GM13976 (cell line): ENCODE data around the gene KRT1.
"Not testable (repeated sequence)": the region's sequence is repeated elsewhere in the genome, so short reads cannot be mapped to it uniquely, and the experiment has no call there.

Experiments
- DNase-seq: peaks from one replicate; pipeline ENCODE4 v3.0.0; 2012; ENCODE audit warnings: low spot score
- CTCF ChIP-seq: IDR thresholded peaks from 2 replicates; pipeline ENCODE4 v1.5.1; 2012; ENCODE audit warnings: borderline replicate concordance, mild to moderate bottlenecking; ENCODE audit not compliant: insufficient read depth; ENCODE audit errors: extremely low read depth, missing control alignments, control extremely low read depth
- in situ Hi-C: fragments of 300-500 bp; cut with MboI; formaldehyde crosslinking; loops from one replicate; pipeline ENCODE4 v1.12.0; 2022; ENCODE audit warnings: low sequenced_read_pairs, mixed read lengths, inconsistent platforms; ENCODE audit not compliant: unreplicated experiment

Gene KRT1

DNA sequence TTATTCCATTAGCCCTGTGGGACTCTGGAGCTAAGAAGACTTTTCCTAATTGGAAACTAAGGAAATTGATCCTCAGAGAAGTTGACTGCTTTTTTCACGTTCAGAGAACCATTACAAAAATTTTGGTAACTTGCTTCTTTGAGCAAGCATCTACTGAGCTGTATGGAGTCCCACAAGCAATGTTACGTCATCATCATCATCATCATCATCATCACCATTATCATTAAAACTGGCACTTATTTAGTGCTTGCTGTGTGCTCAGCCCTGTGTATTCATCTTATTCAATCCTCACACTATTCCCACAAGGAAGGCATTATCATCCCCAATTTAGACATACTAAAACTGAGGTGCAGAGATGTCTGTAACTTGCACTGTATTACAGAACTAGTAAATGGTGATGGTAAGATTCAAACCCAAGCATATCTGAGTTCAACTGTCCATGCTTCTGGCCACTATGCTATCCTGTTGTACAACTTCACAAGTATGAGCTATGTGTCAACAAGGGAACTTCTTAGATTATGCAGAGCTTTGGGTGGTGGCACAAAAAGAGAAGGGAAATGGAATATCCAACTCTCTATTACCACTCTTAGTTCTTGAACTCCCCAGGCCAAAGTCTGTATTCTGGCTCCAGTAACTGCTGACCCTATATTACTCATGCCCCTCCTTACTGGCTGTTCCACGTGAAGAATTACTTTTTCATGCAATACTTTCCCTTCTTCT is 6.3 kb downstream of the KRT1 start:
- in situ Hi-C loops: no loop called here
- DNase-seq: no peak
- TF ChIP-seq CTCF: no peak

DNA sequence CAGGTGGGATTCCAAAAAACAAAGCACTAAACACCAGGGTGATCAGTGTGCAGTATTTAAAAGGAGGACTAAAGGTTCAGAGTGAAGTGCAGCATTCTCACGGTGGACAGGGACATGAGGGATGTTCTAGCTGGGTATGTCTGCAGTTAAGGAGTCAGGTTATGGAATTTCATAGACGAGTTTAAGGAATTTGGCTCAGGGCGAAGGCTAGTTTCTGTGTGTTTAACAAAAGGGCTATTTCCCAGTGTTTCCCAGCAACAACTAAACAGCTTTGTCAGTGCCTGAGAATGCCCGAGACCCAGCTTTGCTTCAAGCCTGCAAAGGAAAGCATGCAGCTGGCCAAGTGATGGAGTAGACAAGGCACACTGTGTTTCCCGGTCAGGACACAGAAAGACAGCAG is 7.0 kb downstream of the KRT1 start:
- in situ Hi-C loops: no loop called here
- no peak for DNase-seq
- TF ChIP-seq CTCF: no peak

DNA sequence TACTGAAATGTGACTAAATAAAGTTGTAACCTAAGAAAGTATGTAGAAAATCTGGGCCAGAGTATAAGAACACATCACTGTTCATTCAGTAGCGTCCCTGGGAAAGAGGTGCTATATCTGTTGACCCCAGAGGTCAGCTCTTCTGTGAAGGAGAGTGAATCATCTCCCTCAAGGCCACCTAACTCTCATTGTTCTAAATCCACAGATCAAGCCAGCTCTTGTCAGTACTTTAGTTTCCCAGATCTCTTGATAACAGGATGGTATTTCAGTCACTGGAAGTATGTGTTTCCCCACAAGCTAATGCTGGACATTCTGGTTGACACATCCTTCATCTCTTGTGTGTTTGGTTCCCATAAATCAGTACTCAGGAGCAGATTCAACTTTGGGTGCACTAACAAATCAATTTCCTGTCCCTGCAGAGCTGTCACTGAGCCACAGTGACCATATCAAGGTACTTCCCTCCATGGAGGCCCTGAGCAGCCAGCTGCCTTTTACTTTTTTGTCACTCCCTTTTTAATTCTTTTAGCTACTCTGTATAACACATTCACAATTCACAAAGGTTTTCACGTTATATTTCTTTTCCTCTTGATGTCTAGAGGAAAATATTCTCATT is 7.8 kb downstream of the KRT1 start:
- TF ChIP-seq CTCF: no peak
- in situ Hi-C loops: no loop called here
- no peak for DNase-seq

- no peak for DNase-seq
- in situ Hi-C loops: no loop called here
- TF ChIP-seq CTCF: no peak
Measured at GRCh38 chr12:52670961-52671360, 9.2 kb downstream of the KRT1 start.

GRCh38 chr12:52670506-52670905 is 9.7 kb downstream of the KRT1 start:
- DNase-seq: no peak
- no peak for TF ChIP-seq CTCF
- in situ Hi-C loops: no loop called here

- in situ Hi-C loops, DNase-seq: not testable (repeated sequence)
Measured at GRCh38 chr12:52669941-52670340, 10.3 kb downstream of the KRT1 start.

DNA sequence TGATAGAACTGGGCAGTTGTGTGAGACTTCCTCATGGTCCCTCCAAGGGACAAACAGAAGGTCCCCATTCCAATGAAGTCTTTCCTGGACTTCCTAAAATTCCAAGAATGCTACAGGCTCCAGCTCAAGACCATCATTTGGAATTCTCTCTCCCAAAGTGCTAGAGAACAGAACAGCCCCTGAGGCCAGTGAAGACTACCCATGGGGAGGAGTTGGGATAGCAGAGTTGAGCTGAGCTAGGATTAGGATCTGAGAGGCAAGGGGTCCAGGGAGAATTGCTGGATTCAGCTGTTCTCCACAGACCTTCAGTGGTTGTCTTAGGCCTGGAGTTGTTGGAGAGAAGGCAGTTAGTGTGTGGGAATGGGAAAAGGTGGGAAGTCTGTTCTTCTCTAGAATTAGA is 10.8 kb downstream of the KRT1 start:
- no peak for TF ChIP-seq CTCF
- DNase-seq: no peak
- in situ Hi-C loops: no loop called here
